Measurements from ENCODE around the gene PCYT1A. TPM values are rescaled to one million over a fixed set of nuclear protein-coding genes. Genes with fewer than 3 reads are reported as not detected.
"Not testable (repeated sequence)": the region's sequence is repeated elsewhere in the genome, so short reads cannot be mapped to it uniquely, and the experiment has no call there.

Gene PCYT1A
- total RNA-seq, 5 donors from 2014 or later (not counting 1 experiment from before 2014, with no cell fraction given), result 61.1 to 87.9 (median 64.1) TPM

- Mint-ChIP-seq H3K36me3 (peaks cover 31% of the 10 kb centered on the region), H3K4me1 (peaks cover 0 to 13% (median 2%) of the 10 kb centered on the region in 3 donors), H3K27ac (no peak overlapping the region), H3K4me3 (no peak overlapping the region), H3K27me3 (no peaks in the 10 kb centered on the region), H3K9me3 (no peaks in the 10 kb centered on the region)
- Histone ChIP-seq H3K27me3 (replicated peaks in 1 of 2; ENCODE audit: control insufficient read depth in 2 of 2, extremely low read depth in 1 of 2, insufficient read depth in 2 of 2, low read length in 1 of 2) (no peaks in the 10 kb centered on the region), H3K4me3 (ENCODE audit: control insufficient read depth in 1 of 2, extremely low read depth in 1 of 2, low read length in 1 of 2) (no peak overlapping the region), H3K4me1 (ENCODE audit: control insufficient read depth in 1 of 2, extremely low read depth in 1 of 2, insufficient read depth in 2 of 2, low read length in 2 of 2) (no peaks in the 10 kb centered on the region), H3K27ac (ENCODE audit: low read length) (no peak overlapping the region), H3K36me3 (ENCODE audit: control insufficient read depth in 2 of 2, extremely low read depth in 1 of 2, insufficient read depth in 1 of 2, low read length in 1 of 2) (peaks cover 2 to 42% of the 10 kb centered on the region in 2 donors), H3K9me3 (no peaks in the 10 kb centered on the region)
- peak in 1 of 35 experiments; percentile 26 for DNase-seq
- WGBS (ENCODE audit: insufficient coverage), result no CpG with 5 or more reads among the region's 13 CpGs
- ATAC-seq (replicated peaks in 1 of 4), result no peak
- CTCF ChIA-PET, result no interaction called here
- POLR2A ChIA-PET, result no interaction called here
Observed at GRCh38 chr3:196246612-196247308, 40.8 kb downstream of the PCYT1A start.

- DNase-seq; POLR2A ChIA-PET; CTCF ChIA-PET; H3K4me3 Mint-ChIP-seq; H3K27me3 ChIP-seq (replicated peaks in 1 of 2; ENCODE audit: control insufficient read depth in 2 of 2, extremely low read depth in 1 of 2, insufficient read depth in 2 of 2, low read length in 1 of 2); H3K9me3 Mint-ChIP-seq; H3K4me1 Mint-ChIP-seq; H3K4me3 ChIP-seq (ENCODE audit: control insufficient read depth in 1 of 2, extremely low read depth in 1 of 2, low read length in 1 of 2); H3K9me3 ChIP-seq; H3K27ac Mint-ChIP-seq; H3K4me1 ChIP-seq (ENCODE audit: control insufficient read depth in 1 of 2, extremely low read depth in 1 of 2, insufficient read depth in 2 of 2, low read length in 2 of 2); H3K27me3 Mint-ChIP-seq; H3K27ac ChIP-seq (ENCODE audit: low read length); ATAC-seq (replicated peaks in 1 of 4): not testable (repeated sequence)
- H3K36me3 ChIP-seq (ENCODE audit: control insufficient read depth in 2 of 2, extremely low read depth in 1 of 2, insufficient read depth in 1 of 2, low read length in 1 of 2), result peaks cover 4 to 60% of the 10 kb centered on the region in 2 donors
- WGBS (ENCODE audit: insufficient coverage), result 96% methylated on average over 10 of the region's 34 CpGs
- H3K36me3 Mint-ChIP-seq, result peaks cover 44% of the 10 kb centered on the region
Observed at GRCh38 chr3:196244166-196244565, 43.4 kb downstream of the PCYT1A start.

GRCh38 chr3:196241704-196242103 is 45.8 kb downstream of the PCYT1A start:
- Mint-ChIP-seq H3K9me3 (no peaks in the 10 kb centered on the region), H3K4me3 (no peak overlapping the region), H3K36me3 (peaks cover 59% of the 10 kb centered on the region), H3K4me1 (peaks cover 0 to 5% (median 4%) of the 10 kb centered on the region in 3 donors), H3K27me3 (no peaks in the 10 kb centered on the region), H3K27ac (no peak overlapping the region)
- H3K9me3 ChIP-seq, result no peaks in the 10 kb centered on the region
- ChIA-PET CTCF (no interaction called here), POLR2A (no interaction called here)
- peaks cover 0 to 6% of the 10 kb centered on the region in 2 experiments for H3K4me1 ChIP-seq (ENCODE audit: control insufficient read depth in 1 of 2, extremely low read depth in 1 of 2, insufficient read depth in 2 of 2, low read length in 2 of 2)
- WGBS (ENCODE audit: insufficient coverage), result 84% methylated on average over 3 of the region's 8 CpGs
- ATAC-seq (replicated peaks in 1 of 4) (no peak), DNase-seq (no peak)
- H3K36me3 ChIP-seq (ENCODE audit: control insufficient read depth in 2 of 2, extremely low read depth in 1 of 2, insufficient read depth in 1 of 2, low read length in 1 of 2), result peaks cover 4 to 70% of the 10 kb centered on the region in 2 donors
- H3K27me3 ChIP-seq (replicated peaks in 1 of 2; ENCODE audit: control insufficient read depth in 2 of 2, extremely low read depth in 1 of 2, insufficient read depth in 2 of 2, low read length in 1 of 2), result no peaks in the 10 kb centered on the region
- H3K27ac ChIP-seq (ENCODE audit: low read length), result no peak overlapping the region
- no peak overlapping the region for H3K4me3 ChIP-seq (ENCODE audit: control insufficient read depth in 1 of 2, extremely low read depth in 1 of 2, low read length in 1 of 2)

- WGBS (ENCODE audit: insufficient coverage), result no CpG with 5 or more reads among the region's 4 CpGs
- Histone ChIP-seq H3K9me3 (no peaks in the 10 kb centered on the region), H3K27ac (ENCODE audit: low read length) (no peak overlapping the region), H3K36me3 (ENCODE audit: control insufficient read depth in 2 of 2, extremely low read depth in 1 of 2, insufficient read depth in 1 of 2, low read length in 1 of 2) (peaks cover 4 to 59% of the 10 kb centered on the region in 2 donors), H3K4me1 (ENCODE audit: control insufficient read depth in 1 of 2, extremely low read depth in 1 of 2, insufficient read depth in 2 of 2, low read length in 2 of 2) (peaks cover 0 to 6% of the 10 kb centered on the region in 2 experiments), H3K4me3 (ENCODE audit: control insufficient read depth in 1 of 2, extremely low read depth in 1 of 2, low read length in 1 of 2) (no peak overlapping the region), H3K27me3 (replicated peaks in 1 of 2; ENCODE audit: control insufficient read depth in 2 of 2, extremely low read depth in 1 of 2, insufficient read depth in 2 of 2, low read length in 1 of 2) (no peaks in the 10 kb centered on the region)
- Mint-ChIP-seq H3K4me1 (peaks cover 0 to 5% (median 4%) of the 10 kb centered on the region in 3 donors), H3K36me3 (peaks cover 50% of the 10 kb centered on the region), H3K27ac (no peak overlapping the region), H3K4me3 (no peak overlapping the region), H3K27me3 (no peaks in the 10 kb centered on the region), H3K9me3 (no peaks in the 10 kb centered on the region)
- CTCF ChIA-PET, result no interaction called here
- POLR2A ChIA-PET, result no interaction called here
- DNase-seq (no peak), ATAC-seq (replicated peaks in 1 of 4) (no peak)
Observed at GRCh38 chr3:196240424-196240823, 47.1 kb downstream of the PCYT1A start.

- peaks cover 47% of the 10 kb centered on the region for H3K36me3 Mint-ChIP-seq
- H3K4me3 ChIP-seq (ENCODE audit: control insufficient read depth in 1 of 2, extremely low read depth in 1 of 2, low read length in 1 of 2), result no peak overlapping the region
- H3K27me3 ChIP-seq (replicated peaks in 1 of 2; ENCODE audit: control insufficient read depth in 2 of 2, extremely low read depth in 1 of 2, insufficient read depth in 2 of 2, low read length in 1 of 2), result no peaks in the 10 kb centered on the region
- ChIA-PET POLR2A (no interaction called here), CTCF (no interaction called here)
- H3K4me1 Mint-ChIP-seq, result peaks cover 0 to 5% (median 4%) of the 10 kb centered on the region in 3 donors
- DNase-seq, result no peak
- H3K4me1 ChIP-seq (ENCODE audit: control insufficient read depth in 1 of 2, extremely low read depth in 1 of 2, insufficient read depth in 2 of 2, low read length in 2 of 2), result peaks cover 0 to 6% of the 10 kb centered on the region in 2 experiments
- H3K27ac Mint-ChIP-seq, result peak overlapping the region in 1 of 2 donors; percentile 31
- H3K27ac ChIP-seq (ENCODE audit: low read length), result no peak overlapping the region
- no peaks in the 10 kb centered on the region for H3K9me3 Mint-ChIP-seq
- no peak for ATAC-seq (replicated peaks in 1 of 4)
- H3K9me3 ChIP-seq, result no peaks in the 10 kb centered on the region
- H3K36me3 ChIP-seq (ENCODE audit: control insufficient read depth in 2 of 2, extremely low read depth in 1 of 2, insufficient read depth in 1 of 2, low read length in 1 of 2), result peaks cover 4 to 58% of the 10 kb centered on the region in 2 donors
- 100% methylated on average over 3 of the region's 14 CpGs for WGBS (ENCODE audit: insufficient coverage)
- no peak overlapping the region for H3K4me3 Mint-ChIP-seq
- H3K27me3 Mint-ChIP-seq, result no peaks in the 10 kb centered on the region
Observed at GRCh38 chr3:196238612-196239560, 48.6 kb downstream of the PCYT1A start.

GRCh38 chr3:196237203-196237602 is 50.3 kb downstream of the PCYT1A start:
- DNase-seq (peak in 3 of 35 experiments; percentile 8 to 35 (median 13)), ATAC-seq (replicated peaks in 1 of 4) (peak in 1 of 4 experiments; percentile 30)
- no peaks in the 10 kb centered on the region for H3K27me3 Mint-ChIP-seq
- peaks cover 4 to 5% (median 5%) of the 10 kb centered on the region in 3 donors for H3K4me1 Mint-ChIP-seq
- no peak overlapping the region for H3K4me3 ChIP-seq (ENCODE audit: control insufficient read depth in 1 of 2, extremely low read depth in 1 of 2, low read length in 1 of 2)
- peaks cover 43% of the 10 kb centered on the region for H3K36me3 Mint-ChIP-seq
- no peak overlapping the region for H3K4me3 Mint-ChIP-seq
- peaks cover 4 to 51% of the 10 kb centered on the region in 2 donors for H3K36me3 ChIP-seq (ENCODE audit: control insufficient read depth in 2 of 2, extremely low read depth in 1 of 2, insufficient read depth in 1 of 2, low read length in 1 of 2)
- no peaks in the 10 kb centered on the region for H3K27me3 ChIP-seq (replicated peaks in 1 of 2; ENCODE audit: control insufficient read depth in 2 of 2, extremely low read depth in 1 of 2, insufficient read depth in 2 of 2, low read length in 1 of 2)
- no peaks in the 10 kb centered on the region for H3K9me3 Mint-ChIP-seq
- peaks cover 0 to 6% of the 10 kb centered on the region in 2 experiments for H3K4me1 ChIP-seq (ENCODE audit: control insufficient read depth in 1 of 2, extremely low read depth in 1 of 2, insufficient read depth in 2 of 2, low read length in 2 of 2)
- 79% methylated on average over 2 of the region's 5 CpGs for WGBS (ENCODE audit: insufficient coverage)
- H3K9me3 ChIP-seq, result no peaks in the 10 kb centered on the region
- ChIA-PET CTCF (no interaction called here), POLR2A (no interaction called here)
- no peak overlapping the region for H3K27ac ChIP-seq (ENCODE audit: low read length)
- H3K27ac Mint-ChIP-seq, result peak overlapping the region in 1 of 2 donors; percentile 49

Measured in T-cell (primary cell).